Caki2 (cell line): ENCODE data around the gene DHFR2. TPM values are rescaled to one million over a fixed set of nuclear protein-coding genes. Genes with fewer than 3 reads are reported as not detected.

ENCODE experiments used
- DNase-seq: peaks from one replicate; pipeline ENCODE4 v3.0.0-alpha.2; 2015; ENCODE audit warnings: low read depth
- in situ Hi-C: cut with HindIII; loops from 2 replicates; pipeline ENCODE4 v1.10.0; 2016; ENCODE audit warnings: low sequenced_read_pairs, low pct_unique_long_range_greater_than_20kb, mixed read lengths
- total RNA-seq: library from RNA; depleted of rRNA; stranded (reverse); fragments of >200 nt; shearing (Covaris generic); gene quantifications from 2 replicates; pipeline ENCODE4 v1.2.3, GENCODE V29; 2014; ENCODE audit warnings: low replicate concordance; rRNA removed

DHFR2 gene
- total RNA-seq, 1 experiment from 2014 or later: 1.4 TPM

- DNase-seq: no peak
- in situ Hi-C loops: no loop called here
Observed at GRCh38 chr3:94020293-94020692, 42.4 kb downstream of the DHFR2 start.

GRCh38 chr3:94019659-94020058, 43.1 kb downstream of the DHFR2 start:
- in situ Hi-C loops: loop anchor here (10.0 kb wide), 1 partner anchor 55 kb away; no protein-coding TSS in a partner anchor
- DNase-seq: no peak

- DNase-seq: no peak
- in situ Hi-C loops: loop anchor here (10.0 kb wide), 1 partner anchor 60 kb away; no protein-coding TSS in a partner anchor
Observed at GRCh38 chr3:94015025-94015424, 47.7 kb downstream of the DHFR2 start.

- in situ Hi-C loops: loop anchor here (10.0 kb wide), 1 partner anchor 63 kb away; no protein-coding TSS in a partner anchor
Observed at GRCh38 chr3:94012185-94012584, 50.5 kb downstream of the DHFR2 start.

GRCh38 chr3:94011233-94011711, 51.4 kb downstream of the DHFR2 start:
- in situ Hi-C loops: loop anchor here (10.0 kb wide), 1 partner anchor 64 kb away; no protein-coding TSS in a partner anchor
- no peak for DNase-seq

More at GRCh38 chr3:94012185-94012584, 50.5 kb downstream of the DHFR2 start:
- no peak for DNase-seq

- no peak for DNase-seq
- in situ Hi-C loops: loop anchor here (10.0 kb wide), 1 partner anchor 65 kb away; no protein-coding TSS in a partner anchor
Observed at GRCh38 chr3:94009608-94010007, 53.1 kb downstream of the DHFR2 start.

- in situ Hi-C loops: no loop called here
- DNase-seq: no peak
Observed at GRCh38 chr3:94008253-94008652, 54.5 kb downstream of the DHFR2 start.

Other genes with a start within 250 kb of the DHFR2 start
- 2.7 and 4.3 TPM in 2 replicates for gene PROS1, start 89.0 kb downstream of the DHFR2 start, total RNA-seq
- gene ARL13B, start 82.8 kb downstream of the DHFR2 start, total RNA-seq: 2.5 and 2.9 TPM in 2 replicates
- gene STX19, start 34.3 kb downstream of the DHFR2 start, total RNA-seq: not detected in 2 replicates
- 8.9 and 10.6 TPM in 2 replicates for gene NSUN3, start 145 bp upstream of the DHFR2 start, total RNA-seq